ENCODE measurements around the gene EMX2.

The EMX2 gene

DNA sequence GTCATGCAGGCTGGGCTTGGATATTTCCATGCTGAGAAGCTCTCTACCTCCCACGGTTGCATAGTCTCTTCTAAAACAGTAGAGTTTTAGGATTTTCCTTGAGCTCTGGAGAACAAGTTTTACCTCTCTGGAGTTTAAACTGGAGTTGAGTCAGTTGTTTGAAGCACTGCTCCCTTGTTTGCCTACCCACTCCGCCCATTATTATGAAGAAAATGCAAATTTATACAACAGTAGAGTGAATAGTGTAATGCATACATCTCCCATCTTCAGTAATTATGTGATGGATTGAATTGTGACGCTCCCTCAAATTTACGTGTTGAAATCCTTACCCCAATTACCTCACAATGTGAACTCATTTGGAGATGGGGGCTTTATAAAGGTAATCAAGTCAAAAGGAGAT is 17.2 kb downstream of the EMX2 start:
- no peak for TF ChIP-seq RAD21 (IDR thresholded peaks at IDR 0.05; ENCODE audit: low read depth)
- no peak for TF ChIP-seq EGR1 (IDR thresholded peaks at IDR 0.05)
- no peak for TF ChIP-seq ZBTB7A (IDR thresholded peaks at IDR 0.05; ENCODE audit: low read depth)
- no peak for TF ChIP-seq CEBPB (IDR thresholded peaks at IDR 0.05)
- TF ChIP-seq FOXM1 (IDR thresholded peaks at IDR 0.05; ENCODE audit: borderline replicate concordance, low read depth), result no peak
- no peak for TF ChIP-seq YY1 (IDR thresholded peaks at IDR 0.05; ENCODE audit: low read depth)
- TF ChIP-seq CREB1 (IDR thresholded peaks at IDR 0.05; ENCODE audit: low read depth), result no peak
- no peak for TF ChIP-seq USF1 (IDR thresholded peaks at IDR 0.05)

GRCh38 chr10:117560942-117561341 is 18.4 kb downstream of the EMX2 start:
- TF ChIP-seq FOXM1 (IDR thresholded peaks at IDR 0.05; ENCODE audit: borderline replicate concordance, low read depth) (no peak), NFIC (IDR thresholded peaks at IDR 0.05) (no peak), TCF12 (IDR thresholded peaks at IDR 0.05; ENCODE audit: low read depth) (no peak)

DNA sequence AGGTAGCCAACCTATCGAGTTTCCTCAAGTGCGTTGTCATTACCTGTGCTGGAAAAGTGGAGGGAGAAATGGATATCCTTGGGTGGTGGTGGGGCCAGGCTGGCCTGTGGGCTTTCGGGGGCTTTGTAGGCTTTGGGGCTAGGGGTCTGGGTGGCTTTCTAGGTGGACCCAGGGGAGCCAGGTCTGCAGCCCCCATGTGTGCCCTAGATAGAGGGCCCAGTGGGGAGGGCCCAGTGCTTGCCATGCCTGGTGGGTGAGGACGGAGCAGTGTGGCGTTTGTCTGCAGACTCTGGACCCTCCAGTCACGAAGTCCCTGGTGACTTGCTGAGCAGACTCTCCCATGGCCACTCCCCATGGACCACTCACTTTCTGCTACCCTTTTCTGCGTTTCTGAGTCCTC is 19.7 kb downstream of the EMX2 start:
- TF ChIP-seq MAX (IDR thresholded peaks at IDR 0.05) (no peak), TCF12 (IDR thresholded peaks at IDR 0.05; ENCODE audit: low read depth) (no peak), EGR1 (IDR thresholded peaks at IDR 0.05) (no peak), TEAD4 (IDR thresholded peaks at IDR 0.05) (no peak), TAF1 (IDR thresholded peaks at IDR 0.05; ENCODE audit: low read depth) (no peak), EP300 (IDR thresholded peaks at IDR 0.05; ENCODE audit: borderline replicate concordance) (no peak), NFIC (IDR thresholded peaks at IDR 0.05) (no peak), REST (IDR thresholded peaks at IDR 0.05; ENCODE audit: low read depth) (no peak), YY1 (IDR thresholded peaks at IDR 0.05; ENCODE audit: low read depth) (no peak), FOXM1 (IDR thresholded peaks at IDR 0.05; ENCODE audit: borderline replicate concordance, low read depth) (no peak), RAD21 (IDR thresholded peaks at IDR 0.05; ENCODE audit: low read depth) (no peak), CREB1 (IDR thresholded peaks at IDR 0.05; ENCODE audit: low read depth) (no peak), USF1 (IDR thresholded peaks at IDR 0.05) (no peak), CEBPB (IDR thresholded peaks at IDR 0.05) (no peak)

DNA sequence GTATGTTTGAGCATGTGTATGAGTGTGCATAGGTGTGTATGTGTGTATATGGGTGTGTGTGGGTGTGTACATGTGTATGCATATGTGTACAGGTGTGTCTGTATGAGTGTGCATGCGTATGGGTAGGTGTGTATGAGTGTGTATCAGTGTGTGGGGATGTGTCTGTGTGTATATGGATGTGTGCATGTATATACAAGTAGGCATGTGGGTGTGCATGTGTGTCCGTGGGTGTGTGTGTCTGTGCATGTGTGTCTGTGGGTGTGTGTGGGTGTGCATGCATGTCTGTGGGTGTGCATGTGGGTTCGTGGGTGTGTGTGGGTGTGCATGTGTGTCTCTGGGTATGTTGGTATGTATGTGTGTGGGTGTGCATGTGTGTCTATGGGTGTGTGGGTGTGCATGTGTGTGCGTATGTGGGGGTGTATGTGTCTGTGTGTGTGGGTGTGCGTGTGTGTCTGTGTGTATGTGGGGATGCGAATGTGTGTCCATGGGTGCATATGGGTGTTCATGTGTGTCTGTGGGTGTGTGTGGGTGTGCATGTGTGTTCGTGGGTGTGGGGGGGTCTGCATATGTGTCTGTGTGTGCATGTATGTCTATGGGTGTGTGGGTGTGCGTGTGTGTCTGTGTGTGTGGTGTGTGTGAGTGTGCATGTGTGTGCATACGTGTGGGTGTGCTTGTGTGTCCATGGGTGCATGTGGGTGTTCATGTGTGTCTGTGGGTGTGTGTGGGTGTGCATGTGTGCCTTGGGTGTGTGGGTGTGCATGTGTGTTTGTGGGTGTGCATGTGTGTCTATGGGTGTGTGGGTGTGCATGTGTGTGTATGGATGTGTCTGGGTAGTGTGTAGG is 20.6 kb downstream of the EMX2 start:
- TF ChIP-seq MAX (IDR thresholded peaks at IDR 0.05) (no peak), USF1 (IDR thresholded peaks at IDR 0.05) (no peak), TCF12 (IDR thresholded peaks at IDR 0.05; ENCODE audit: low read depth) (no peak), TAF1 (IDR thresholded peaks at IDR 0.05; ENCODE audit: low read depth) (no peak)

- TF ChIP-seq EGR1 (IDR thresholded peaks at IDR 0.05), result no peak
- TF ChIP-seq TAF1 (IDR thresholded peaks at IDR 0.05; ENCODE audit: low read depth), result no peak
- no peak for TF ChIP-seq MAX (IDR thresholded peaks at IDR 0.05)
- no peak for TF ChIP-seq YY1 (IDR thresholded peaks at IDR 0.05; ENCODE audit: low read depth)
- no peak for TF ChIP-seq USF1 (IDR thresholded peaks at IDR 0.05)
- no peak for TF ChIP-seq CREB1 (IDR thresholded peaks at IDR 0.05; ENCODE audit: low read depth)
- no peak for TF ChIP-seq REST (IDR thresholded peaks at IDR 0.05; ENCODE audit: low read depth)
- no peak for TF ChIP-seq RAD21 (IDR thresholded peaks at IDR 0.05; ENCODE audit: low read depth)
- TF ChIP-seq TEAD4 (IDR thresholded peaks at IDR 0.05), result no peak
- no peak for TF ChIP-seq EP300 (IDR thresholded peaks at IDR 0.05; ENCODE audit: borderline replicate concordance)
- no peak for TF ChIP-seq FOXM1 (IDR thresholded peaks at IDR 0.05; ENCODE audit: borderline replicate concordance, low read depth)
- TF ChIP-seq CEBPB (IDR thresholded peaks at IDR 0.05), result no peak
- TF ChIP-seq TCF12 (IDR thresholded peaks at IDR 0.05; ENCODE audit: low read depth), result no peak
- no peak for TF ChIP-seq ZBTB7A (IDR thresholded peaks at IDR 0.05; ENCODE audit: low read depth)
- no peak for TF ChIP-seq NFIC (IDR thresholded peaks at IDR 0.05)
These were observed 21.2 kb downstream of the EMX2 start for GRCh38 chr10:117563780-117564179.
